GM12878 (cell line): Measurements from ENCODE around the gene CENPP.

Experiments
- ATF3 ChIP-seq: IDR thresholded peaks from 2 replicates; pipeline ENCODE4 v1.6.1; 2011; ENCODE audit warnings: low read depth, mild to moderate bottlenecking, low read length, moderate library complexity, borderline replicate concordance; ENCODE audit errors: extremely low read depth
- BRCA1 ChIP-seq: IDR thresholded peaks from 2 replicates; pipeline ENCODE4 v1.6.1; 2011; ENCODE audit warnings: low read depth, low read length, improper control_type of control experiment
- CREM ChIP-seq: IDR thresholded peaks from 2 replicates; pipeline ENCODE4 v1.6.1; 2014; ENCODE audit warnings: antibody characterized with exemption, low read depth
- IKZF1 ChIP-seq: fragments of 450-650 bp; conservative IDR thresholded peaks from 2 replicates; pipeline ENCODE4 v1.6.1; 2017; ENCODE audit warnings: antibody characterized with exemption, mild to moderate bottlenecking
- MXI1 ChIP-seq: fragments of 150-350 bp; IDR thresholded peaks from 2 replicates; pipeline ENCODE4 v1.6.1; 2011; ENCODE audit warnings: low read depth, mild to moderate bottlenecking, inconsistent platforms, low read length, improper control_type of control experiment
- POLR2A ChIP-seq: IDR thresholded peaks from 2 replicates; pipeline ENCODE4 v1.6.1; 2011; ENCODE audit warnings: low read depth, mild to moderate bottlenecking, low read length
- TAF1 ChIP-seq: IDR thresholded peaks from 2 replicates; pipeline ENCODE4 v1.6.1; 2011; ENCODE audit warnings: mild to moderate bottlenecking, low read depth, low read length, borderline replicate concordance
- ZNF274 ChIP-seq: IDR thresholded peaks from one replicate; pipeline ENCODE4 v1.8.0; 2011; ENCODE audit not compliant: insufficient read length, insufficient read depth
- ZZZ3 ChIP-seq: IDR thresholded peaks from 2 replicates; pipeline ENCODE4 v1.6.1; 2011; ENCODE audit warnings: low read depth; ENCODE audit not compliant: control insufficient read depth, insufficient read length
- TF ChIP-seq, protein P1 (sequence below), 3 experiments: IDR thresholded peaks in 2 of 3; conservative IDR thresholded peaks in 1 of 3; 2 replicates each; pipeline ENCODE4 v1.5.1; 2011; ENCODE audit warnings: low read depth in 3 of 3, low read length in 3 of 3, mild to moderate bottlenecking in 3 of 3, control low read depth in 2 of 3, moderate library complexity in 2 of 3, inconsistent platforms in 1 of 3, mixed read lengths in 1 of 3; ENCODE audit not compliant: control insufficient read depth in 2 of 3, insufficient read depth in 1 of 3; ENCODE audit errors: extremely low read depth in 1 of 3
- TF ChIP-seq, protein P2 (sequence below): IDR thresholded peaks from 2 replicates; pipeline ENCODE4 v1.6.1; 2012; ENCODE audit warnings: mild to moderate bottlenecking, low read depth, low read length

GRCh38 chr9:92666912-92667532 lies 341.3 kb downstream of the CENPP start:
- TF ChIP-seq, protein P1, sequence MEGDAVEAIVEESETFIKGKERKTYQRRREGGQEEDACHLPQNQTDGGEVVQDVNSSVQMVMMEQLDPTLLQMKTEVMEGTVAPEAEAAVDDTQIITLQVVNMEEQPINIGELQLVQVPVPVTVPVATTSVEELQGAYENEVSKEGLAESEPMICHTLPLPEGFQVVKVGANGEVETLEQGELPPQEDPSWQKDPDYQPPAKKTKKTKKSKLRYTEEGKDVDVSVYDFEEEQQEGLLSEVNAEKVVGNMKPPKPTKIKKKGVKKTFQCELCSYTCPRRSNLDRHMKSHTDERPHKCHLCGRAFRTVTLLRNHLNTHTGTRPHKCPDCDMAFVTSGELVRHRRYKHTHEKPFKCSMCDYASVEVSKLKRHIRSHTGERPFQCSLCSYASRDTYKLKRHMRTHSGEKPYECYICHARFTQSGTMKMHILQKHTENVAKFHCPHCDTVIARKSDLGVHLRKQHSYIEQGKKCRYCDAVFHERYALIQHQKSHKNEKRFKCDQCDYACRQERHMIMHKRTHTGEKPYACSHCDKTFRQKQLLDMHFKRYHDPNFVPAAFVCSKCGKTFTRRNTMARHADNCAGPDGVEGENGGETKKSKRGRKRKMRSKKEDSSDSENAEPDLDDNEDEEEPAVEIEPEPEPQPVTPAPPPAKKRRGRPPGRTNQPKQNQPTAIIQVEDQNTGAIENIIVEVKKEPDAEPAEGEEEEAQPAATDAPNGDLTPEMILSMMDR (IDR thresholded peaks at IDR 0.05 in 2 of 3, conservative IDR thresholded peaks at IDR 0.05 in 1 of 3; ENCODE audit: control insufficient read depth in 2 of 3, extremely low read depth in 1 of 3, insufficient read depth in 1 of 3, low read depth in 3 of 3, low read length in 3 of 3) = no peak
- TF ChIP-seq ATF3 = no peak
- no peak for TF ChIP-seq MXI1
- no peak for TF ChIP-seq IKZF1
- TF ChIP-seq POLR2A = no peak
- TF ChIP-seq TAF1 = no peak
- TF ChIP-seq, protein P2, sequence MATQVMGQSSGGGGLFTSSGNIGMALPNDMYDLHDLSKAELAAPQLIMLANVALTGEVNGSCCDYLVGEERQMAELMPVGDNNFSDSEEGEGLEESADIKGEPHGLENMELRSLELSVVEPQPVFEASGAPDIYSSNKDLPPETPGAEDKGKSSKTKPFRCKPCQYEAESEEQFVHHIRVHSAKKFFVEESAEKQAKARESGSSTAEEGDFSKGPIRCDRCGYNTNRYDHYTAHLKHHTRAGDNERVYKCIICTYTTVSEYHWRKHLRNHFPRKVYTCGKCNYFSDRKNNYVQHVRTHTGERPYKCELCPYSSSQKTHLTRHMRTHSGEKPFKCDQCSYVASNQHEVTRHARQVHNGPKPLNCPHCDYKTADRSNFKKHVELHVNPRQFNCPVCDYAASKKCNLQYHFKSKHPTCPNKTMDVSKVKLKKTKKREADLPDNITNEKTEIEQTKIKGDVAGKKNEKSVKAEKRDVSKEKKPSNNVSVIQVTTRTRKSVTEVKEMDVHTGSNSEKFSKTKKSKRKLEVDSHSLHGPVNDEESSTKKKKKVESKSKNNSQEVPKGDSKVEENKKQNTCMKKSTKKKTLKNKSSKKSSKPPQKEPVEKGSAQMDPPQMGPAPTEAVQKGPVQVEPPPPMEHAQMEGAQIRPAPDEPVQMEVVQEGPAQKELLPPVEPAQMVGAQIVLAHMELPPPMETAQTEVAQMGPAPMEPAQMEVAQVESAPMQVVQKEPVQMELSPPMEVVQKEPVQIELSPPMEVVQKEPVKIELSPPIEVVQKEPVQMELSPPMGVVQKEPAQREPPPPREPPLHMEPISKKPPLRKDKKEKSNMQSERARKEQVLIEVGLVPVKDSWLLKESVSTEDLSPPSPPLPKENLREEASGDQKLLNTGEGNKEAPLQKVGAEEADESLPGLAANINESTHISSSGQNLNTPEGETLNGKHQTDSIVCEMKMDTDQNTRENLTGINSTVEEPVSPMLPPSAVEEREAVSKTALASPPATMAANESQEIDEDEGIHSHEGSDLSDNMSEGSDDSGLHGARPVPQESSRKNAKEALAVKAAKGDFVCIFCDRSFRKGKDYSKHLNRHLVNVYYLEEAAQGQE = no peak
- TF ChIP-seq ZNF274 = no peak
- TF ChIP-seq BRCA1 = no peak
- TF ChIP-seq ZZZ3 = no peak
- no peak for TF ChIP-seq CREM
